Dermis blood vessel endothelial cell (primary cell): ENCODE measurements around the gene TRPC5OS. TPM values are rescaled to one million over a fixed set of nuclear protein-coding genes. Genes with fewer than 3 reads are reported as not detected.

Experiments used
- DNase-seq: peaks from one replicate; pipeline ENCODE4 v3.0.0; 2010
- total RNA-seq: library from RNA; depleted of rRNA; stranded (reverse); fragments of >200 nt; gene quantifications from 2 replicates; pipeline ENCODE4 v1.2.3, GENCODE V29; 2014

Gene TRPC5OS
- total RNA-seq, 1 donor from 2014 or later = not detected

- no peak for DNase-seq
These were observed 38.6 kb downstream of the TRPC5OS start for GRCh38 chrX:111914398-111915090.

GRCh38 chrX:111917591-111917990, 41.6 kb downstream of the TRPC5OS start:
- DNase-seq = no peak

- DNase-seq = no peak
These were observed 52.5 kb downstream of the TRPC5OS start for GRCh38 chrX:111928456-111928855.

Other genes starting within 250 kb of the TRPC5OS start
- 56.7 and 65.0 TPM in 2 replicates for gene ALG13, start 195.0 kb upstream of the TRPC5OS start, total RNA-seq
- not detected in 2 replicates for gene TRPC5, start 206.6 kb downstream of the TRPC5OS start, total RNA-seq
- gene RTL4, start 206.8 kb downstream of the TRPC5OS start, total RNA-seq = not detected in 2 replicates